HEK293 (cell line): ENCODE measurements around the gene DGKD.

Source experiments
- CTCF ChIA-PET: fragments of 350-600 bp; formaldehyde crosslinking; extraction: SDS; loops from one replicate; lab custom pipeline; 2021; ENCODE audit warnings: antibody characterized with exemption; lab: Yijun Ruan, JAX
- POLR2A ChIA-PET: fragments of 300-600 bp; formaldehyde crosslinking; extraction: SDS; loops from one replicate; lab custom pipeline; 2020; ENCODE audit warnings: antibody characterized with exemption, inconsistent platforms; lab: Yijun Ruan, JAX
- H3K27ac ChIP-seq: fragments of 200-500 bp; sonication (Bioruptor generic); 2 replicates; pipeline ENCODE4 v1.5.1; 2014; ENCODE audit warnings: low read depth, low read length, control low read depth, inconsistent platforms; ENCODE audit errors: extremely low read depth
- H3K36me3 ChIP-seq, 2 experiments: fragments of 200-500 bp in 1 of 2; sonication (Bioruptor generic) in 1 of 2; 1 replicate in 1 of 2; 2 replicates in 1 of 2; pipeline ENCODE4 v1.5.1; 2014 to 2017; ENCODE audit warnings: inconsistent platforms in 2 of 2, low read length in 2 of 2; ENCODE audit not compliant: control insufficient read depth in 2 of 2, insufficient read depth in 1 of 2
- H3K4me1 ChIP-seq: fragments of 200-500 bp; sonication (Bioruptor generic); 2 replicates; pipeline ENCODE4 v1.5.1; 2014; ENCODE audit warnings: mild to moderate bottlenecking, low read length, inconsistent platforms; ENCODE audit not compliant: control insufficient read depth, insufficient read depth
- H3K4me3 ChIP-seq: 2 replicates; pipeline ENCODE4 v1.5.1; 2011; ENCODE audit warnings: low read depth, mild to moderate bottlenecking, control low read depth, low read length, moderate library complexity
- H3K9me3 ChIP-seq: fragments of 200-500 bp; sonication (Bioruptor generic); 2 replicates; pipeline ENCODE4 v1.5.1; 2014; ENCODE audit warnings: low read depth, low read length, inconsistent platforms; ENCODE audit not compliant: control insufficient read depth, insufficient read depth
- FEZF1 ChIP-seq: fragments of 450-650 bp; formaldehyde crosslinking; IDR thresholded peaks from 2 replicates; pipeline ENCODE4 v1.5.1; 2016; ENCODE audit warnings: missing biosample characterization, missing genetic modification characterization
- GLI4 ChIP-seq: fragments of 450-650 bp; formaldehyde crosslinking; IDR thresholded peaks from 2 replicates; pipeline ENCODE4 v1.5.1; 2016; ENCODE audit warnings: missing biosample characterization, missing genetic modification characterization
- OSR2 ChIP-seq: fragments of 450-650 bp; formaldehyde crosslinking; IDR thresholded peaks from 2 replicates; pipeline ENCODE4 v1.5.1; 2016; ENCODE audit warnings: missing biosample characterization, missing genetic modification characterization
- SP3 ChIP-seq: fragments of 450-650 bp; formaldehyde crosslinking; IDR thresholded peaks from 2 replicates; pipeline ENCODE4 v1.5.1; 2016; ENCODE audit warnings: missing biosample characterization, missing genetic modification characterization
- ZEB2 ChIP-seq: fragments of 450-650 bp; formaldehyde crosslinking; IDR thresholded peaks from 2 replicates; pipeline ENCODE4 v1.5.1; 2016; ENCODE audit warnings: missing biosample characterization, missing genetic modification characterization
- ZNF18 ChIP-seq: fragments of 450-650 bp; formaldehyde crosslinking; IDR thresholded peaks from 2 replicates; pipeline ENCODE4 v1.5.1; 2016; ENCODE audit warnings: missing biosample characterization, missing genetic modification characterization
- ZNF26 ChIP-seq: fragments of 450-650 bp; formaldehyde crosslinking; IDR thresholded peaks from 2 replicates; pipeline ENCODE4 v1.5.1; 2016; ENCODE audit warnings: missing biosample characterization, missing genetic modification characterization
- ZNF280C ChIP-seq: fragments of 450-650 bp; formaldehyde crosslinking; IDR thresholded peaks from 2 replicates; pipeline ENCODE4 v1.5.1; 2016; ENCODE audit warnings: missing biosample characterization, missing genetic modification characterization
- ZNF280D ChIP-seq: fragments of 450-650 bp; formaldehyde crosslinking; IDR thresholded peaks from 2 replicates; pipeline ENCODE4 v1.5.1; 2016; ENCODE audit warnings: missing biosample characterization, missing genetic modification characterization
- ZNF391 ChIP-seq: fragments of 450-650 bp; formaldehyde crosslinking; IDR thresholded peaks from 2 replicates; pipeline ENCODE4 v1.5.1; 2016; ENCODE audit warnings: low read depth, missing biosample characterization, missing genetic modification characterization, borderline replicate concordance
- ZNF514 ChIP-seq: fragments of 450-650 bp; formaldehyde crosslinking; IDR thresholded peaks from 2 replicates; pipeline ENCODE4 v1.5.1; 2016; ENCODE audit warnings: missing biosample characterization, missing genetic modification characterization
- ZNF660 ChIP-seq: fragments of 450-650 bp; IDR thresholded peaks from 2 replicates; pipeline ENCODE4 v1.5.1; 2018; ENCODE audit warnings: missing biosample characterization, mild to moderate bottlenecking, missing genetic modification characterization
- ZNF792 ChIP-seq: fragments of 450-650 bp; formaldehyde crosslinking; IDR thresholded peaks from 2 replicates; pipeline ENCODE4 v1.5.1; 2016; ENCODE audit warnings: missing biosample characterization, missing genetic modification characterization
- ZSCAN23 ChIP-seq: fragments of 450-650 bp; formaldehyde crosslinking; IDR thresholded peaks from 2 replicates; pipeline ENCODE4 v1.5.1; 2016; ENCODE audit warnings: missing biosample characterization, missing genetic modification characterization
- TF ChIP-seq, protein P1 (sequence below): fragments of 450-650 bp; formaldehyde crosslinking; IDR thresholded peaks from 2 replicates; pipeline ENCODE4 v1.5.1; 2016; ENCODE audit warnings: missing biosample characterization, missing genetic modification characterization, low read depth
- TF ChIP-seq, protein P2 (sequence below): fragments of 450-650 bp; formaldehyde crosslinking; IDR thresholded peaks from 2 replicates; pipeline ENCODE4 v1.5.1; 2016; ENCODE audit warnings: missing biosample characterization, missing genetic modification characterization
- TF ChIP-seq, protein P3 (sequence below): fragments of 450-650 bp; formaldehyde crosslinking; IDR thresholded peaks from 2 replicates; pipeline ENCODE4 v1.5.1; 2016; ENCODE audit warnings: missing biosample characterization, missing genetic modification characterization

The DGKD gene

GRCh38 chr2:233458826-233459225 lies 104.5 kb downstream of the DGKD start:
- no peak overlapping the region for H3K4me3 ChIP-seq
- H3K27ac ChIP-seq, result no peak overlapping the region
- H3K4me1 ChIP-seq, result no peaks in the 10 kb centered on the region
- no peak for TF ChIP-seq ZSCAN23 (tag by site-specific recombination)
- TF ChIP-seq ZNF280C (tag by site-specific recombination), result no peak
- no peak for TF ChIP-seq GLI4 (tag by site-specific recombination)
- TF ChIP-seq ZNF18 (tag by site-specific recombination), result no peak
- TF ChIP-seq, protein P1, sequence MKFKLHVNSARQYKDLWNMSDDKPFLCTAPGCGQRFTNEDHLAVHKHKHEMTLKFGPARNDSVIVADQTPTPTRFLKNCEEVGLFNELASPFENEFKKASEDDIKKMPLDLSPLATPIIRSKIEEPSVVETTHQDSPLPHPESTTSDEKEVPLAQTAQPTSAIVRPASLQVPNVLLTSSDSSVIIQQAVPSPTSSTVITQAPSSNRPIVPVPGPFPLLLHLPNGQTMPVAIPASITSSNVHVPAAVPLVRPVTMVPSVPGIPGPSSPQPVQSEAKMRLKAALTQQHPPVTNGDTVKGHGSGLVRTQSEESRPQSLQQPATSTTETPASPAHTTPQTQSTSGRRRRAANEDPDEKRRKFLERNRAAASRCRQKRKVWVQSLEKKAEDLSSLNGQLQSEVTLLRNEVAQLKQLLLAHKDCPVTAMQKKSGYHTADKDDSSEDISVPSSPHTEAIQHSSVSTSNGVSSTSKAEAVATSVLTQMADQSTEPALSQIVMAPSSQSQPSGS (tag by site-specific recombination), result no peak
- no peak for TF ChIP-seq FEZF1 (tag by site-specific recombination)
- TF ChIP-seq ZNF391 (tag by site-specific recombination), result no peak
- no peak for TF ChIP-seq ZNF26 (tag by site-specific recombination)
- TF ChIP-seq ZNF280D (tag by site-specific recombination), result no peak
- TF ChIP-seq, protein P2, sequence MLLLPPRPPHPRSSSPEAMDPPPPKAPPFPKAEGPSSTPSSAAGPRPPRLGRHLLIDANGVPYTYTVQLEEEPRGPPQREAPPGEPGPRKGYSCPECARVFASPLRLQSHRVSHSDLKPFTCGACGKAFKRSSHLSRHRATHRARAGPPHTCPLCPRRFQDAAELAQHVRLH (tag by site-specific recombination), result no peak
- no peak for TF ChIP-seq ZNF792 (tag by site-specific recombination)
- TF ChIP-seq OSR2 (tag by site-specific recombination), result no peak
- no peak for TF ChIP-seq ZNF514 (tag by site-specific recombination)
- TF ChIP-seq, protein P3, sequence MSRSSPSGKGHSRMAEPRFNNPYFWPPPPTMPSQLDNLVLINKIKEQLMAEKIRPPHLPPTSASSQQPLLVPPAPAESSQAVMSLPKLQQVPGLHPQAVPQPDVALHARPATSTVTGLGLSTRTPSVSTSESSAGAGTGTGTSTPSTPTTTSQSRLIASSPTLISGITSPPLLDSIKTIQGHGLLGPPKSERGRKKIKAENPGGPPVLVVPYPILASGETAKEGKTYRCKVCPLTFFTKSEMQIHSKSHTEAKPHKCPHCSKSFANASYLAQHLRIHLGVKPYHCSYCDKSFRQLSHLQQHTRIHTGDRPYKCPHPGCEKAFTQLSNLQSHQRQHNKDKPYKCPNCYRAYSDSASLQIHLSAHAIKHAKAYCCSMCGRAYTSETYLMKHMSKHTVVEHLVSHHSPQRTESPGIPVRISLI (tag by site-specific recombination), result no peak
- TF ChIP-seq ZNF660 (tag by site-specific recombination), result no peak
- no peak for TF ChIP-seq ZEB2
- no peak for TF ChIP-seq SP3 (tag by site-specific recombination)
- no peaks in the 10 kb centered on the region for H3K9me3 ChIP-seq
- peaks cover 0 to 90% of the 10 kb centered on the region in 2 experiments; a peak in 2 of 3 replicates for H3K36me3 ChIP-seq
- CTCF ChIA-PET, result interaction anchor here (0.7 kb wide), 1 partner anchor 24 kb away, joined by 3 read pairs; no protein-coding TSS in a partner anchor
- POLR2A ChIA-PET, result interaction anchor here (0.7 kb wide), 1 partner anchor 1751 kb away, joined by 3 read pairs; the partner anchor contains the start of gene PTMA
